ENCODE data around the gene WBP2.

WBP2 gene

DNA sequence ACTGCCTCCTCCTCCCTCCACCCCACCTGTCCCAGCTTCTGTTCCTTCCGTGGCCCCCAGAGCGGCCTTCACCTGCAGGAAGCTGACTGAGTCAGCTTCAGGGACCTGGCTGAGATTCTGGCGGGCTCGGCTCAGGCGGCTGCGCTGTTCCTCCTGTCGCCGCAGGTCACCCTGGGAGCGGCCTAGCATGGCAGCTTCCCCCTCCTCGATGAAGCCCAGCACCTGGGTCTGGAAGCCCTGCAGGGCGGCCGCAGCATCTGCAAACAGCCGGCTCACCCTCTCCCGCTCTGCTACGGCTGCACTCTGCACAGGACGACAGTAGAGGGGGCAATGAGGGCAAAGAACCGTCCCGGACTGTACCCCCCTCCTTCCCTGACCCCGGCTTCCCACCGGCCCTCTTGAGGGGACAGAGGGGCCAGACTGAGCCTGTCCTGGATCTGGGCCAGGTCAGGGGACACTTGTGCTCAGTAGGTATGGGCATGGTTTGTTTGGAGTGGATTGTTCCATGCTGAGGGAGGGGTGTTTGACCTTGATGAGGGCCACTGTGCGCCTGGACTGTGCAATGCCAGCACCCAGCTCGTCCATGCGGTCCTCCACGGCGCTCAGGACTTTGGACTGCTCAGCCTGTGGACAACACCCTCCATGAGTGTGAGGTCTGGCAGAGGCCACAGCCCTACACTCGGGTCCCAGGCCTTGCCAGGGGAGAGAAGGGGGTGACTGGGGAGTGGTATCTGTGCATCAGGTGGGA, 21.2 kb upstream of the WBP2 start:
- no peak overlapping the region for H2BK5ac ChIP-seq (ENCODE audit: low read length)
- peak; percentile 74 for DNase-seq
- no peak overlapping the region for H2BK120ac ChIP-seq (ENCODE audit: low read depth, low read length)
- H2BK15ac ChIP-seq (replicated peaks; ENCODE audit: low read depth), result no peak overlapping the region
- H3K18ac ChIP-seq (ENCODE audit: low read length), result no peak overlapping the region
- H4K5ac ChIP-seq (ENCODE audit: low read length), result no peak overlapping the region
- no peaks in the 10 kb centered on the region for H3K27me3 ChIP-seq (ENCODE audit: insufficient read depth, low read length, poor library complexity)
- no peak overlapping the region for H3K9ac ChIP-seq (ENCODE audit: low read length)
- H3K4me3 ChIP-seq (ENCODE audit: low read length), result no peak overlapping the region
- peak overlapping the region; percentile 1 for H3K56ac ChIP-seq (ENCODE audit: low read length)
- H4K8ac ChIP-seq (ENCODE audit: low read depth, low read length), result no peak overlapping the region
- no peak overlapping the region for H3K4me2 ChIP-seq (ENCODE audit: low read length)
- H3K4me1 ChIP-seq (ENCODE audit: control insufficient read depth, low read depth, low read length), result no peaks in the 10 kb centered on the region
- no peak overlapping the region for H3K23ac ChIP-seq (ENCODE audit: low read length)
- H2AK5ac ChIP-seq (ENCODE audit: low read length), result no peak overlapping the region
- no peak overlapping the region for H3K4ac ChIP-seq (ENCODE audit: low read depth, low read length)
- H3K79me1 ChIP-seq (ENCODE audit: low read length), result no peaks in the 10 kb centered on the region
- WGBS (ENCODE audit: extremely low coverage, insufficient coverage, low lambda C conversion rate), result no CpG with 5 or more reads among the region's 26 CpGs
- H3K27ac ChIP-seq (ENCODE audit: low read depth, low read length), result no peak overlapping the region
- no peaks in the 10 kb centered on the region for H3K36me3 ChIP-seq (ENCODE audit: control insufficient read depth, insufficient read depth, low read length)
- no peaks in the 10 kb centered on the region for H3K79me2 ChIP-seq (ENCODE audit: control insufficient read depth, insufficient read depth, low read length)

GRCh38 chr17:75875940-75876189, 20.7 kb upstream of the WBP2 start:
- no peak for DNase-seq
- Histone ChIP-seq H3K18ac (ENCODE audit: low read length) (no peak overlapping the region), H3K9ac (ENCODE audit: low read length) (no peak overlapping the region), H3K27ac (ENCODE audit: low read depth, low read length) (no peak overlapping the region), H3K79me2 (ENCODE audit: control insufficient read depth, insufficient read depth, low read length) (no peaks in the 10 kb centered on the region), H3K4ac (ENCODE audit: low read depth, low read length) (no peak overlapping the region), H4K8ac (ENCODE audit: low read depth, low read length) (no peak overlapping the region), H3K4me1 (ENCODE audit: control insufficient read depth, low read depth, low read length) (no peaks in the 10 kb centered on the region), H3K79me1 (ENCODE audit: low read length) (no peaks in the 10 kb centered on the region), H3K23ac (ENCODE audit: low read length) (no peak overlapping the region), H3K36me3 (ENCODE audit: control insufficient read depth, insufficient read depth, low read length) (no peaks in the 10 kb centered on the region), H3K4me3 (ENCODE audit: low read length) (no peak overlapping the region), H3K4me2 (ENCODE audit: low read length) (no peak overlapping the region), H2AK5ac (ENCODE audit: low read length) (no peak overlapping the region), H2BK120ac (ENCODE audit: low read depth, low read length) (no peak overlapping the region), H3K56ac (ENCODE audit: low read length) (no peak overlapping the region), H2BK5ac (ENCODE audit: low read length) (no peak overlapping the region), H3K27me3 (ENCODE audit: insufficient read depth, low read length, poor library complexity) (no peaks in the 10 kb centered on the region), H2BK15ac (replicated peaks; ENCODE audit: low read depth) (no peak overlapping the region), H4K5ac (ENCODE audit: low read length) (no peak overlapping the region)
- no CpG with 5 or more reads among the region's 5 CpGs for WGBS (ENCODE audit: extremely low coverage, insufficient coverage, low lambda C conversion rate)

DNA sequence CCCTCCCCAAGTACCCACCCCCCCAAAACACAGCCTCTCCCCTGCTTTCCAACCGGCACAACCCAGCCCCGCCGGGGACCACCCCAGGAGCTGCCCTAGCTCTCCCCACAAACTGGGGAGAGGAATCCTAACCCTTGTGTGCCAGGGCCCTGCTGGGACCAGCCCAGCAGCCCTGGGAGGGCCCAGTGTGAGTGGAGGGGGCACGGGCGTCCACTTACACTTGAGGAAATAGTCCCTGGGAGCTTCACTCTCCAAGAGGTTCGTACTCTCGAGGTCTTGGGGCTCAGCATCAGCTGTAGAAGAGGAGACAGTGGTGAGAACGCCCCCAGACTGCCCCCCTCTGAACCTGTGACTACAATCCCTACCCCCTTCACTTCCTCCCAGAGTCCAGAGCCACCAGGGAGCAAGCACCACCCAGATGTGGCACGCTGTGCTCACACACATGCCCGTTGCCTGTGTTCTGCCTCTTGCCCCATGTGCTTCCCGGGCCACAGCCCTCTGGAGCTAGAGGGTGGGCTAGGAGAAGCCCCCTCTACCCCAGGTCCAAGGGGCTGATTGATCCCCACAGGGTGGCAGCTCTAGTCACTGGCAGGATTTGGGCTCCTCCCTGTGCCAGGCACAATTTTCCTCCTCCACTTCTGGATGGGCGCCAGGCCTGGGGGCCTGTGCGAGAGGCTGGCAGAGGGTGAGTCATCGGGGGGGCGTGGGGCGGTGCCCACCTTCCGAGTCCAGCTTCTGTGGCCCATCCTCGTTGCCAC, 20.2 kb upstream of the WBP2 start:
- Histone ChIP-seq H3K4me1 (ENCODE audit: control insufficient read depth, low read depth, low read length) (no peaks in the 10 kb centered on the region), H3K4me3 (ENCODE audit: low read length) (no peak overlapping the region), H3K23ac (ENCODE audit: low read length) (no peak overlapping the region), H2BK120ac (ENCODE audit: low read depth, low read length) (no peak overlapping the region), H3K27me3 (ENCODE audit: insufficient read depth, low read length, poor library complexity) (no peaks in the 10 kb centered on the region), H2AK5ac (ENCODE audit: low read length) (no peak overlapping the region), H3K79me1 (ENCODE audit: low read length) (no peaks in the 10 kb centered on the region), H2BK15ac (replicated peaks; ENCODE audit: low read depth) (no peak overlapping the region), H3K4ac (ENCODE audit: low read depth, low read length) (no peak overlapping the region), H3K9ac (ENCODE audit: low read length) (no peak overlapping the region), H4K8ac (ENCODE audit: low read depth, low read length) (no peak overlapping the region), H3K36me3 (ENCODE audit: control insufficient read depth, insufficient read depth, low read length) (no peaks in the 10 kb centered on the region), H3K56ac (ENCODE audit: low read length) (peak overlapping the region; percentile 7), H4K5ac (ENCODE audit: low read length) (no peak overlapping the region), H2BK5ac (ENCODE audit: low read length) (no peak overlapping the region), H3K18ac (ENCODE audit: low read length) (no peak overlapping the region), H3K79me2 (ENCODE audit: control insufficient read depth, insufficient read depth, low read length) (no peaks in the 10 kb centered on the region), H3K4me2 (ENCODE audit: low read length) (no peak overlapping the region), H3K27ac (ENCODE audit: low read depth, low read length) (no peak overlapping the region)
- WGBS (ENCODE audit: extremely low coverage, insufficient coverage, low lambda C conversion rate), result no CpG with 5 or more reads among the region's 18 CpGs
- DNase-seq, result no peak

DNA sequence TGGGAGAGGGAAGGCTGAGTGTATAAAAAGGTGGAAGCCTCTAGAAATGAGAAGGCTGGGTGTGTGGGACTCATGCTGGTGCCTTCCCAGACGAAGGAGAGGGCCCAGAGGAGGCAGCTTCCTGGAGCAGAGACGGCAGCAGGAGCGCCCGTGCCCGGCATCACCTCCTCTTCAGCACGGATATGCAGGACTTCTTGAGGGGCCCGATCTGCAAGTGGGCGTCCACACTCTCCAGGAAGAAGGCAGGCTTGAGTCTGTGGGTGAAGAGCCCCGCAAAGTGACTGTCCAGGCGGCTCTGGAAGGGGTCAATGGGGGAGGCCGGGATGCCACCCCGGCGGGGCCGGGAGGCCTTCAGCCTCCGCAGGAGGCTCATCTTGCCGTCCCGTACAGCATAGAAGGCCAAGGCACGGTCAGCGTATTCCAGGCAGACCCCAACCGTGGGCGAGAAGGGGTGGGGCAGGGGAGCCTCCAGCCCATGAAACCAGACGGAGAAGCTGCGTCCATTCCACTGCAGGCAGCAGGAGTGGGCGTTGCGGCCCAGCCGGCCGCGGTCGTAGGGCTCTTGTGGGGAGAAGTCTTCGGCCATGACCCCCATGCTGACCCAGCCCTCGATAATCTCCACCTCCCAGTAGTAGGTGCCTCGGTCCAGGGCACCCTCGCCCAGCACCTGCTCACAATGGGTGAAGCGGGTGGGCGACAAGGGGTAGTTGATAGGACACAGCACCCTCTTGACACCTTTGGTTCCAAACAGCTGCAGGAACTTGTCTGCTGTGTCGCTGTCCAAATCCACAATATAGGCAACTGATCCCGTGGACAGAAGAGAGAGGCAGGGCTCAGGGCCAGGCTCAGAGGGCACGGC, 19.4 kb upstream of the WBP2 start:
- no peaks in the 10 kb centered on the region for H3K79me2 ChIP-seq (ENCODE audit: control insufficient read depth, insufficient read depth, low read length)
- H2BK5ac ChIP-seq (ENCODE audit: low read length), result no peak overlapping the region
- no peak overlapping the region for H3K4me3 ChIP-seq (ENCODE audit: low read length)
- H3K4me1 ChIP-seq (ENCODE audit: control insufficient read depth, low read depth, low read length), result no peaks in the 10 kb centered on the region
- H3K27ac ChIP-seq (ENCODE audit: low read depth, low read length), result no peak overlapping the region
- H4K8ac ChIP-seq (ENCODE audit: low read depth, low read length), result no peak overlapping the region
- H3K4ac ChIP-seq (ENCODE audit: low read depth, low read length), result no peak overlapping the region
- no peak overlapping the region for H3K9ac ChIP-seq (ENCODE audit: low read length)
- H3K23ac ChIP-seq (ENCODE audit: low read length), result no peak overlapping the region
- H2AK5ac ChIP-seq (ENCODE audit: low read length), result no peak overlapping the region
- H2BK15ac ChIP-seq (replicated peaks; ENCODE audit: low read depth), result no peak overlapping the region
- WGBS (ENCODE audit: extremely low coverage, insufficient coverage, low lambda C conversion rate), result no CpG with 5 or more reads among the region's 38 CpGs
- H2BK120ac ChIP-seq (ENCODE audit: low read depth, low read length), result no peak overlapping the region
- no peak for DNase-seq
- no peak overlapping the region for H4K5ac ChIP-seq (ENCODE audit: low read length)
- H3K79me1 ChIP-seq (ENCODE audit: low read length), result no peaks in the 10 kb centered on the region
- no peaks in the 10 kb centered on the region for H3K27me3 ChIP-seq (ENCODE audit: insufficient read depth, low read length, poor library complexity)
- H3K56ac ChIP-seq (ENCODE audit: low read length), result no peak overlapping the region
- H3K4me2 ChIP-seq (ENCODE audit: low read length), result no peak overlapping the region
- H3K18ac ChIP-seq (ENCODE audit: low read length), result no peak overlapping the region
- H3K36me3 ChIP-seq (ENCODE audit: control insufficient read depth, insufficient read depth, low read length), result no peaks in the 10 kb centered on the region

DNA sequence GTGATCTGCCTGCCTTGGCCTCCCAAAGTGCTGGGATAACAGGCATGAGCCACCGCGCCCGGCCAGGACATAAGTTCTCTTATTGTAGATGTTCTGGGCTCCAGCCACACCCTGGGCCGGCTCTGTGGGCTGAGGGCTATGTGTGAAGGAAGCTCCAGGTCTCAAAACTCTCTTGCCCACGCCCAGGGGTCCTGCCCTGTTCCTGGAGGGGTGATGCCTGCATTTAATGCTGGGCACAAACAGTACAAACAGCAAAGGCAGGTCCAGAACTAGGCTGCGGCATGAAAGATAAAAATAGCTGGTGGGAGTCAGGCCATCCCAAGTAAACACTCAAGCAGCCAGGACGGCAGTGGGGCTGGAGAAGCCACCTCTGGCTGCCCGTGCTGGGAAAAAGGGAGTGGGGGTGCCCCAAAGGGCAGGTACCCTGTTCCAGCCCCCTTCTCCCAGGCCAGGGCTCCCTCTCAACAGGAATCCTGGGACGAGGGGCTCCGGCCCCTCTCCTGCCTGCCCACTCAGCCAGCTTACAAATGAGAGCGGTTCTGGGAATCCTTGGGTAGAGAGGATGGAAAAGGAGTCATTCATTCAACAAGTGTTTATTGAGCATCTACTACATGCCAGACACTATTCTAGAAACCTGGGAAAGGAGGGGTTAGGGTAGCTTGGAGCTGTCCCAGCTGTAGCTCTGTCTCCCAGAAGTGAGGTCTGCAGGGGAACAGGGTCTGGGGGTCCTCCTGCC, 18.6 kb upstream of the WBP2 start:
- H3K9ac ChIP-seq (ENCODE audit: low read length), result no peak overlapping the region
- no peak overlapping the region for H3K27ac ChIP-seq (ENCODE audit: low read depth, low read length)
- no peak overlapping the region for H3K4me2 ChIP-seq (ENCODE audit: low read length)
- no peak overlapping the region for H2AK5ac ChIP-seq (ENCODE audit: low read length)
- H4K8ac ChIP-seq (ENCODE audit: low read depth, low read length), result no peak overlapping the region
- no peak overlapping the region for H2BK15ac ChIP-seq (replicated peaks; ENCODE audit: low read depth)
- H3K23ac ChIP-seq (ENCODE audit: low read length), result no peak overlapping the region
- H3K36me3 ChIP-seq (ENCODE audit: control insufficient read depth, insufficient read depth, low read length), result no peaks in the 10 kb centered on the region
- H3K79me1 ChIP-seq (ENCODE audit: low read length), result no peaks in the 10 kb centered on the region
- no peaks in the 10 kb centered on the region for H3K79me2 ChIP-seq (ENCODE audit: control insufficient read depth, insufficient read depth, low read length)
- WGBS (ENCODE audit: extremely low coverage, insufficient coverage, low lambda C conversion rate), result no CpG with 5 or more reads among the region's 11 CpGs
- no peaks in the 10 kb centered on the region for H3K4me1 ChIP-seq (ENCODE audit: control insufficient read depth, low read depth, low read length)
- H3K4me3 ChIP-seq (ENCODE audit: low read length), result no peak overlapping the region
- H3K56ac ChIP-seq (ENCODE audit: low read length), result no peak overlapping the region
- H4K5ac ChIP-seq (ENCODE audit: low read length), result no peak overlapping the region
- no peak overlapping the region for H3K4ac ChIP-seq (ENCODE audit: low read depth, low read length)
- H2BK5ac ChIP-seq (ENCODE audit: low read length), result no peak overlapping the region
- no peaks in the 10 kb centered on the region for H3K27me3 ChIP-seq (ENCODE audit: insufficient read depth, low read length, poor library complexity)
- no peak for DNase-seq
- no peak overlapping the region for H3K18ac ChIP-seq (ENCODE audit: low read length)
- H2BK120ac ChIP-seq (ENCODE audit: low read depth, low read length), result no peak overlapping the region
